Measurements from ENCODE around the gene SETD2. TPM values are rescaled to one million over a fixed set of nuclear protein-coding genes. Genes with fewer than 3 reads are reported as not detected.
A peak's percentile ranks its signal among the peaks of the same experiment; 100 is the strongest.

SETD2 gene
- total and polyA plus RNA-seq, 9 of the 15 experiments (the other 6 are each of a cell fraction or from before 2014, with no cell fraction given) = 8.2 to 44.0 (median 33.6) TPM

DNA sequence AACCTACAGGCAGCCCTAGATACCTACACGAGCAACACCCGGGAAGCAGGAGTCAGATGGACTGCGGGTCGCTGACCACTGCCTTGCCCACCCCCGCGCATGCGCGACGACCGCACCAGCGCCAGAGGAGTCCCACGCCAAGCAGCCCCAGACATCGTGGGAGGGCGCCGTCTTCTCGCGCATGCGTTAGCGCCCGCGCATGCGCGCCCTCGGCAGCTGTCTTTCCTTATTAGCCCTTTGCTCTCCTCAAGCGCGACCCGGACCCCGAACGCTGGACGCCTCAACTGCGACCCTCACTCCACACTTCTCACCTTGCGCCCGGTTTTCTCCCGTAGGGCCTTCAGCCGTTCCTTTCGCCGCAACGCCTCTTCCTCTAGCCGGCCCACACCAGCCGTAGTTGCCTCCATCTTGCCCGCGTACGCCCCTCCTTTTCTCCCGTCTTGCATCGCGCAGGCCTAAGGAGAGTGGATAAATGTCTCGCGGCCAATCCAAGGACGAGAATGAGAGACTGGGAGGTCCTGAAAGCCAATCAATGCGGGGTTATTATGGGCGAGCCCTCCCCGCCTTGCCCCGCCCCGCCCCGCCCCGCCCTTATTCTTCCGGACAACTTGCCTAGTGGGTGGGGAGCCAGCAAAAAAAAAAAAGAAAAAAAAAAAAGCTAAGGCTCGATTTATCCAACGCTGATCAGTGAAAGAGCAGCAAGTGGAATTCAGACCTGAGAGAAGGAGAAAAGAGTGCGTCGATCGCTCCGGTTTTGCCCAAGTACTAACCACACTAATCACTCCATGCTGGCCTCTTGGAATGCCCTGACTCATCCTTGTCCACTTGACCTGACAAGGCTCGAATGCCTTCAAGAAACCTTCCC is 187.4 kb downstream of the SETD2 start, which contains the start of gene CCDC12 (continued):
- TF ChIP-seq HDAC1 (IDR thresholded peaks at IDR 0.05) (peak in 1 of 2 experiments; percentile 95; a peak in 2 of 4 replicates), ZNF12 (CRISPR knock-in tag; IDR thresholded peaks at IDR 0.05) (no peak), HDAC6 (IDR thresholded peaks at IDR 0.05; ENCODE audit: low read depth, low read length) (no peak), ZBTB8A (IDR thresholded peaks at IDR 0.05; ENCODE audit: partially characterized antibody) (no peak), SAFB (IDR thresholded peaks at IDR 0.05; ENCODE audit: borderline replicate concordance, low read depth, low read length) (peak; percentile 99), ZNF764 (CRISPR knock-in tag; IDR thresholded peaks at IDR 0.05; ENCODE audit: low read depth) (peak; percentile 8; the same call in 1 of the 2 replicates), ZNF507 (tag; conservative IDR thresholded peaks at IDR 0.05) (no peak), LARP7 (IDR thresholded peaks at IDR 0.05) (peak; percentile 85; the same call in 1 of the 2 replicates), ZNF57 (CRISPR knock-in tag; IDR thresholded peaks at IDR 0.05) (0 out of 2 replicates have a peak, but pooled peaks have one; percentile 40), NR1H2 (CRISPR knock-in tag; IDR thresholded peaks at IDR 0.05) (0 out of 2 replicates have a peak, but pooled peaks have one; percentile 65), ZNF324 (CRISPR knock-in tag; IDR thresholded peaks at IDR 0.05) (peak; percentile 54; the same call in 1 of the 2 replicates), MBD2 (IDR thresholded peaks at IDR 0.05; ENCODE audit: borderline replicate concordance, low read depth) (peak; percentile 85), ZC3H4 (CRISPR knock-in tag; IDR thresholded peaks at IDR 0.05; ENCODE audit: borderline replicate concordance) (no peak), CREM (IDR thresholded peaks at IDR 0.05; ENCODE audit: low read depth) (peak; percentile 42; the same call in 1 of the 2 replicates), CREB1 (IDR thresholded peaks at IDR 0.05) (0 out of 2 replicates have a peak, but pooled peaks have one; percentile 52), CREB1 (CRISPR knock-in tag; IDR thresholded peaks at IDR 0.05) (peak; percentile 72; the same call in 1 of the 2 replicates)
- TF ChIP-seq, protein P1, sequence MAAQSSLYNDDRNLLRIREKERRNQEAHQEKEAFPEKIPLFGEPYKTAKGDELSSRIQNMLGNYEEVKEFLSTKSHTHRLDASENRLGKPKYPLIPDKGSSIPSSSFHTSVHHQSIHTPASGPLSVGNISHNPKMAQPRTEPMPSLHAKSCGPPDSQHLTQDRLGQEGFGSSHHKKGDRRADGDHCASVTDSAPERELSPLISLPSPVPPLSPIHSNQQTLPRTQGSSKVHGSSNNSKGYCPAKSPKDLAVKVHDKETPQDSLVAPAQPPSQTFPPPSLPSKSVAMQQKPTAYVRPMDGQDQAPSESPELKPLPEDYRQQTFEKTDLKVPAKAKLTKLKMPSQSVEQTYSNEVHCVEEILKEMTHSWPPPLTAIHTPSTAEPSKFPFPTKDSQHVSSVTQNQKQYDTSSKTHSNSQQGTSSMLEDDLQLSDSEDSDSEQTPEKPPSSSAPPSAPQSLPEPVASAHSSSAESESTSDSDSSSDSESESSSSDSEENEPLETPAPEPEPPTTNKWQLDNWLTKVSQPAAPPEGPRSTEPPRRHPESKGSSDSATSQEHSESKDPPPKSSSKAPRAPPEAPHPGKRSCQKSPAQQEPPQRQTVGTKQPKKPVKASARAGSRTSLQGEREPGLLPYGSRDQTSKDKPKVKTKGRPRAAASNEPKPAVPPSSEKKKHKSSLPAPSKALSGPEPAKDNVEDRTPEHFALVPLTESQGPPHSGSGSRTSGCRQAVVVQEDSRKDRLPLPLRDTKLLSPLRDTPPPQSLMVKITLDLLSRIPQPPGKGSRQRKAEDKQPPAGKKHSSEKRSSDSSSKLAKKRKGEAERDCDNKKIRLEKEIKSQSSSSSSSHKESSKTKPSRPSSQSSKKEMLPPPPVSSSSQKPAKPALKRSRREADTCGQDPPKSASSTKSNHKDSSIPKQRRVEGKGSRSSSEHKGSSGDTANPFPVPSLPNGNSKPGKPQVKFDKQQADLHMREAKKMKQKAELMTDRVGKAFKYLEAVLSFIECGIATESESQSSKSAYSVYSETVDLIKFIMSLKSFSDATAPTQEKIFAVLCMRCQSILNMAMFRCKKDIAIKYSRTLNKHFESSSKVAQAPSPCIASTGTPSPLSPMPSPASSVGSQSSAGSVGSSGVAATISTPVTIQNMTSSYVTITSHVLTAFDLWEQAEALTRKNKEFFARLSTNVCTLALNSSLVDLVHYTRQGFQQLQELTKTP (IDR thresholded peaks at IDR 0.05; ENCODE audit: low read depth in 1 of 2, partially characterized antibody in 2 of 2) = peak in 1 of 2 experiments; percentile 75
- TF ChIP-seq, protein P2, sequence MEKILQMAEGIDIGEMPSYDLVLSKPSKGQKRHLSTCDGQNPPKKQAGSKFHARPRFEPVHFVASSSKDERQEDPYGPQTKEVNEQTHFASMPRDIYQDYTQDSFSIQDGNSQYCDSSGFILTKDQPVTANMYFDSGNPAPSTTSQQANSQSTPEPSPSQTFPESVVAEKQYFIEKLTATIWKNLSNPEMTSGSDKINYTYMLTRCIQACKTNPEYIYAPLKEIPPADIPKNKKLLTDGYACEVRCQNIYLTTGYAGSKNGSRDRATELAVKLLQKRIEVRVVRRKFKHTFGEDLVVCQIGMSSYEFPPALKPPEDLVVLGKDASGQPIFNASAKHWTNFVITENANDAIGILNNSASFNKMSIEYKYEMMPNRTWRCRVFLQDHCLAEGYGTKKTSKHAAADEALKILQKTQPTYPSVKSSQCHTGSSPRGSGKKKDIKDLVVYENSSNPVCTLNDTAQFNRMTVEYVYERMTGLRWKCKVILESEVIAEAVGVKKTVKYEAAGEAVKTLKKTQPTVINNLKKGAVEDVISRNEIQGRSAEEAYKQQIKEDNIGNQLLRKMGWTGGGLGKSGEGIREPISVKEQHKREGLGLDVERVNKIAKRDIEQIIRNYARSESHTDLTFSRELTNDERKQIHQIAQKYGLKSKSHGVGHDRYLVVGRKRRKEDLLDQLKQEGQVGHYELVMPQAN (IDR thresholded peaks at IDR 0.05; ENCODE audit: borderline replicate concordance) = peak; percentile 90
- TF ChIP-seq, protein P3, sequence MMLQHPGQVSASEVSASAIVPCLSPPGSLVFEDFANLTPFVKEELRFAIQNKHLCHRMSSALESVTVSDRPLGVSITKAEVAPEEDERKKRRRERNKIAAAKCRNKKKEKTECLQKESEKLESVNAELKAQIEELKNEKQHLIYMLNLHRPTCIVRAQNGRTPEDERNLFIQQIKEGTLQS (IDR thresholded peaks at IDR 0.05) = peak; percentile 88
- TF ChIP-seq, protein P3 (CRISPR knock-in tag; conservative IDR thresholded peaks at IDR 0.05) = no peak
